Stimulated activated naive CD8-positive, alpha-beta T cell treated with anti-CD3 and anti-CD28 coated beads, Interleukin-15, amount 100 ng/mL, for 72 hours (primary cell): ENCODE measurements around the gene LCN6.
"Not testable (repeated sequence)": the region's sequence is repeated elsewhere in the genome, so short reads cannot be mapped to it uniquely, and the experiment has no call there.

Experiments used
- ATAC-seq: fragments of 150-1000 bp; cut with Tn5 transposase; 2 replicates; pipeline ENCODE4 v1.10.0; 2021; ENCODE audit warnings: mild to moderate bottlenecking, moderate library complexity
- DNase-seq, 2 donors: peaks; one replicate each; pipeline ENCODE4 v3.0.0; 2021 to 2022
- H3K27ac Mint-ChIP-seq, 2 donors: one replicate each; pipeline ENCODE4 v1.8.0; 2022; ENCODE audit warnings: mild to moderate bottlenecking in 2 of 2, mixed read lengths in 2 of 2, moderate library complexity in 2 of 2
- H3K27me3 Mint-ChIP-seq: one replicate; pipeline ENCODE4 v1.8.0; 2022; ENCODE audit warnings: mixed read lengths
- H3K4me1 Mint-ChIP-seq: one replicate; pipeline ENCODE4 v1.8.0; 2022; ENCODE audit warnings: mild to moderate bottlenecking, mixed read lengths
- H3K4me3 Mint-ChIP-seq, 2 donors: one replicate each; pipeline ENCODE4 v1.8.0; 2022; ENCODE audit warnings: mild to moderate bottlenecking in 2 of 2, mixed read lengths in 2 of 2, moderate library complexity in 1 of 2
- H3K9me3 Mint-ChIP-seq, 2 donors: one replicate each; pipeline ENCODE4 v1.8.0; 2022; ENCODE audit warnings: mixed read lengths in 2 of 2

LCN6 gene

DNA sequence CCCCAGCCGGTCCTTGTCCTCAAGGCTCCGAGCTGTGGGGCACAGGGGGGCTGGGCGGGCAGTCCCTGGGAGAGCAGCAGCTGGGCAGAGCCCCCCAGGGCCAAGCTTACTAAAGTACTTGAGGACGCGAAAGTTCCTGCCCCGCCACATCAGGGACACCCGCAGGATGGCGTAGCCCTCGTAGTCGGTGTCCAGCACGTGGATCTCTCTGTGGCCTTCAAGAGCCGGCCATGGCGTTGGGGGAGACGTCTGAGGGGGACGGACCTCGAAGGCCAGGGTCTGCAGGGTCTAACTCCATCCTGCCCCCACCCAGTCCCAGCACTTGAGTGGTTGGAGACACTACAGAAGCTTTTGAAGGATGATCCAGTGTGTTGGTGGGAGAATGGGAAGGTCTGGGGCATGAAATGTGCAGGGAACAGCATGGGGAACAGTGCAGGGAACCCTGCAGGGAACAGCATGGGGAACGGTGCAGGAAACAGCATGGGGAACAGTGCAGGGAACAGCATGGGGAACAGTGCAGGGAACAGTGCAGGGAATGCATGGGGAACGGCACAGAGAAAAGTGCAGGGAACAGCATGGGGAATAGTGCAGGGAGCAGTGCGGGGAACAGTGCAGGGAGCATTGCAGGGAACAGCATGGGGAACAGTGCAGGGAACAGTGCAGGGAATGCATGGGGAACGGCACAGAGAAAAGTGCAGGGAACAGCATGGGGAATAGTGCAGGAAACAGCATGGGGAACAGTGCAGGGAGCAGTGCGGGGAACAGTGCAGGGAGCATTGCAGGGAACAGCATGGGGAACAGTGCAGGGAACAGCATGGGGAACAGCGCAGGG is 7.2 kb upstream of the LCN6 start:
- peaks cover 40% of the 10 kb centered on the region for H3K27me3 Mint-ChIP-seq
- not testable (repeated sequence) for ATAC-seq, H3K4me3 Mint-ChIP-seq, DNase-seq, H3K27ac Mint-ChIP-seq, H3K4me1 Mint-ChIP-seq
- peaks cover 23 to 40% of the 10 kb centered on the region in 2 donors for H3K9me3 Mint-ChIP-seq

DNA sequence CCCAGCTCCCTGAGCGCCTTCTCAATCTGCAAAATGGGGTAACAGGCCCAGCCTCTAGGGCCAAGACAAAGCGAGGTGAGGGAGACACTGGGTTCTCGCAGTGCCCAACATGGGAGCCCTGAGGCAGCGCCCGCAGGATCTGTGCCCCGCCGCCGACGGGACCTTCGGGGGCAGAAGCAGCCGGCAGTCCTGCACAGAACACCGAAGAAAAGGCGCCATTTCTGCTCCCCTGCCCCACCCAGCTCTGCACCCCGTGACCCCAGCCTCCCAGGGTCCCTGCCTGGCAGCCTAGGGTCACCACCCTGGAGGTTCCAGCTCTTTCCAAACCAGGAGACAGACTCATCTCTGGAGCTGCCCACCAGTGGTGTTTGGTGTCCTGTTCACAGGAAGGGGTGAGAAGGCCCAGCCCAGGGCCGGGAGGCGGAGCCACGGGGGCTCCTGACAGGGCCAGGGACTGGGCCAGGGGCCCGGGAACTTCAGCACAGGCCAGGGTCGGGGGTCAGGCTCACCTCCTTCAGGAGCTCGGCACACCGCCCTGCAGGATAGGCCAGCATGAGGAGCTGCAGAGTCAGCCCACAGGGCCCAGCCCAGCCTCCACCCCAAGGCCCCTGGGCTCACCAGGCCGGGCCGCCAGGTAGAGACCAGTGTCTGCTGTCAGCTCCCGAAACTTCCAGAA is 6.4 kb upstream of the LCN6 start:
- Mint-ChIP-seq H3K9me3 (peaks cover 25 to 41% of the 10 kb centered on the region in 2 donors), H3K27ac (no peak overlapping the region), H3K4me3 (no peak overlapping the region), H3K27me3 (peaks cover 40% of the 10 kb centered on the region), H3K4me1 (peaks cover 12% of the 10 kb centered on the region)
- no peak for ATAC-seq
- no peak for DNase-seq

DNA sequence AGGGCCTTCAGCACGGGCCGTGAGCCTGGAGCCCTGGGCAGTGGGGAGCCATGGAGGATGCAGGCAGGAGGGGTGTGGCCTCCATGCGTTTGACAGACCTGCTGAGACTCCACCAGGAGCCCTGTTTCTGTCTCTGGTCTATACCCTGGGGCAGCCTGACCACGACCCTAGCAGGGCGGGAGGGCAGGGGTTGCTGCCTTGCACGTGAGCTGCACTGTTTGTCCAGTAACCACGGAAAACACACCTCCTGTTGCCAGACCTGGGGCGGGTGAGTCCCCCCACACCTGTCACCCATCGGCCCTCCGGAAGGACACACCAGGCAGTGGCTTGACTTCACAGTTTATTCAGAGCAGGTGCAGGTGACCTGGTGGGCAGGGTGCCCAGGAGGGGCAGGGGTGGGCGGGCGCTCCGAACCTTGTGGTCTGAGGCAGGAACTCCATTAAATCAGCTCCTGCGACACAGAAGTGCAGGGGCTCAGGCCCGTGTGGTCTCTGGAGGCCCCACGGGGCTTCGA is 5.8 kb upstream of the LCN6 start:
- no peak for DNase-seq
- H3K27me3 Mint-ChIP-seq: peaks cover 45% of the 10 kb centered on the region
- H3K4me1 Mint-ChIP-seq: peaks cover 18% of the 10 kb centered on the region
- H3K4me3 Mint-ChIP-seq: no peak overlapping the region
- H3K9me3 Mint-ChIP-seq: peaks cover 25 to 41% of the 10 kb centered on the region in 2 donors
- no peak overlapping the region for H3K27ac Mint-ChIP-seq
- ATAC-seq: no peak

DNA sequence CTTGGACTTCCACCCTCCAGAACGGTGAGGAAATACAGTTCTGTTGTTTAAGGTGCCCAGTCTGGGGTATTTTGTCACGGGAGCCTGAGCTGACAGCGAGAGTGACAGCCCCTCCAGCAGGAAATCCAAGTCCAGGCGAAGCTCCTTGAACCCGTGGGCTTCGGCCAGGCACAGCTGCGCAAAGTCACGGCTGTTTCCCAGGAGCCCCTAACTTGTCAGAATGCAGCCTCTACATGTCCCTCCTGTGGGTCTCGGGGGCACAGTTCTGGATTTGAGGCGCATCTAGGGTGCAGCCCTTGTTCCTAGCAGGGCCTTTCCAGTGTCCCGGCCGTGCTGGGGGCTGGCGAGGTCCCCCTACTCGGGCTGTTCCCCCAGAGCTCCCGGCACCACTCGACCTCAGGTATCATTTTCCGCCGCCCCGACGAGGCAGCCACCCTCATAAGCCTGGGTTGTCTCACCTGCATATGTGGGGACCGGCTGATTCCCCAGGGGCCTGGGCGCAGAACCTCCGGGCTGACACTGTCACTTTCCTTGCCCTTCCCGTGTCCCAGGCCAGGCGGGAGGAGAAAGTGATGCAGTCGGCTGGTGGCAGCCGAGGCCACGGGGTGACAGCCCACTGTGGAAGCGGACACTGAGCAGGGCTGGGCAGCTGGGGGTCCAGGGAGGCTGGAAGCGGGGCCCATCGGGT is 5.2 kb upstream of the LCN6 start:
- Mint-ChIP-seq H3K27me3 (peaks cover 51% of the 10 kb centered on the region), H3K4me3 (no peak overlapping the region), H3K9me3 (peaks cover 25 to 41% of the 10 kb centered on the region in 2 donors), H3K4me1 (peaks cover 19% of the 10 kb centered on the region), H3K27ac (no peak overlapping the region)
- no peak for ATAC-seq
- no peak for DNase-seq

DNA sequence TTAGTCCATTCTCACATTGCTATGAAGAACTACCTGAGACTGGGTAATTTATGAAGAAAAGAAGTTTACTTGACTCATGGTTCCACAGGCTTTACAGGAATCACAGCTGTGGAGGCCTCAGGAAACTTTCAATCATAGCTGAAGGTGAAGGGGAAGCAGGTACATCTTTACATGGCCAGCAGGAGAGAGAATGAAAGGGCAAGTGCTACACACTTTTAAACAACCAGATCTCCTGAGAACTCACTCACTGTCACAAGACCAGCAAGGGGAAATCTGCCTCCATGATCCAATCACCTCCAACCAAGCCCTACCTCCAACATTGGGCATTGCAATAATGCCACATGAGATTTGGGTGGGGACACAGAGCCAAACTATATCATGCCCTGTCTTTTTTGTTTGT is 3.5 kb upstream of the LCN6 start:
- peaks cover 19% of the 10 kb centered on the region for H3K4me1 Mint-ChIP-seq
- no peak overlapping the region for H3K27ac Mint-ChIP-seq
- peaks cover 68% of the 10 kb centered on the region for H3K27me3 Mint-ChIP-seq
- no peak overlapping the region for H3K4me3 Mint-ChIP-seq
- peaks cover 25 to 41% of the 10 kb centered on the region in 2 donors for H3K9me3 Mint-ChIP-seq
- ATAC-seq (no peak), DNase-seq (no peak)

DNA sequence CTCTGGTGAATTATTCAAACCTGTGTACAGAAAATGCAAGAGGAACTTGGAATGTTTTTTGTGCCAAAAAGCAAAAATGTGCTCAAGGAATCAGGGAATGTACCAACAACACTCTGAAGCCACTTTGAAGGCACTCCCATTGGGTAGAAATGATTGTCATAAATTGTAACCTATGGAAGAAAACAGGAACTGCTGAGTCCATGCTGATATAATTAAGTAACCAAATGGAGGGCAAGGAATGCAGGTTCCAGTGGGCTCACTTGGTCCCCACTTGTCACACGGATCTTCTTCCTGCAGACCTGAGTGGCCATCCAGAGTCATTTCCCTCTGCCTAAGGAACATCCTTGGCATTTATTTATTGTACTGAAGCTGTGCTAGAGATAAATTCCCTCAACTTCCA is 2.9 kb upstream of the LCN6 start:
- DNase-seq (no peak), ATAC-seq (no peak)
- peaks cover 19% of the 10 kb centered on the region for H3K4me1 Mint-ChIP-seq
- H3K27me3 Mint-ChIP-seq: peaks cover 64% of the 10 kb centered on the region
- H3K9me3 Mint-ChIP-seq: peaks cover 25 to 37% of the 10 kb centered on the region in 2 donors
- no peak overlapping the region for H3K4me3 Mint-ChIP-seq
- no peak overlapping the region for H3K27ac Mint-ChIP-seq

DNA sequence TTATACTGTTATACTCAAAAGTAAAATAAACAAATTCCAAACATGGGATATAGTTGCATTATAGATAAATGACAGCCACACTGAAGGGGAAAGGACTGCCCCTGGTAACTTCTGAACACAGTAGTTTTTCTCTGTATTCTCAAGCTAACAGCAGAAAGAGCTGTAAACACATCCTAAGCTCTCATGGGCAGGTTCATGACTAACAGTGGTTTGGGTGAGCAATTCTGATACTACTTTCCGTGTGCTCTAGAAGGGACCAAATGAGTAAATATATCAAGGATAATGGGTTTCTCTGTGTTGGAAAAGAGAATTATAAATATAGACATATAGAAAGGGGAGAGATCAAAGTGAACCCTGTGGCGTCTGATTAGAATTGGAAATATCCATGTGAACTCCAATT is 2.2 kb upstream of the LCN6 start:
- DNase-seq: no peak
- Mint-ChIP-seq H3K4me1 (peaks cover 19% of the 10 kb centered on the region), H3K4me3 (no peak overlapping the region), H3K27me3 (peaks cover 57% of the 10 kb centered on the region), H3K9me3 (peaks cover 23 to 30% of the 10 kb centered on the region in 2 donors), H3K27ac (no peak overlapping the region)
- ATAC-seq: peak; percentile 91

DNA sequence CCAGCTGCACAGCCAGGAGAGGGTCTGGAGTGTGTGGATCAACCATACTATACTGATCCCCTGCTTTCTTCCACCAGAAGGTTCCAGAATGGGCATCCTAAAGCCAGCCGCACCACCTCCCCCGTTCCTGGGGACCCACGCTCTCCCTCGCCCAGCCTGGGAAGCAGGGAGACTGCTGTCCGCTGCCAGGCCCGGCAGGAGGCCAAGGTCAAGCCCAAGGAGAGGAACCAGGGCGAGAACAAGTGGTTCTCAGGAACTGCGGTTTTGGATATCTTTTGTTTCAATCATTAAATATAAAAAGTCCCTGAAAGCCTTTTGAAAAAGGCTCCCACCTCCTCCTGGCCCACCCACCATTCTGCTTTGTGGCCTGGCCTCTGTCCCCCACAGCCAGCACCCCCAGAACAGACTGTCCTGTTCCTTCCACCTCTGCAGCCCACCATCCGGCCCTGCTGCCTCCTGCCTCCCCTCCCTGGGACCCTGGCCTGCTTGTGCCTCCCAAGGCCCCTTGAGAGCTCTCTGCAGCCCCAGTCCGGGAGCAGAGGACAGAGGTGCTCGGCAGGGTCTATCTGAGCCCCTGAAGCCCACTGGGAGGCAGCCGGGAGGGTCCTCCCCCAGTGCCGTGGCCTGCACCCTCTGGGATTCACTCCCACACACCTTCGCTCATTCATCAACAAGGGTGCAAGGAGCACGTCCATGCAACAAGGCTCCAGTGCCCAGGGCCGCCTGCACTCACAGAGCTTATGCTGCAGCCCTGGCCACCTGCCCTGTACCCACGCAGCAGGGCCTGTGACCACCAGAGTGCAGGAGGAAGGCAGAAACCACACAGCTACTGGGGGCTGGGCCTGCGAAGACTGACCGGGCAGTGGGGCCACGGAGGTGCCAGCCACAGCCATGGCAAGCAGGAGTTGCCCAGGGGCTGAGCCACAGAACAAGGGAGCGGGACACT is 614 bp upstream of the LCN6 start:
- Mint-ChIP-seq H3K4me1 (peaks cover 23% of the 10 kb centered on the region), H3K4me3 (no peak overlapping the region), H3K9me3 (peaks cover 20 to 26% of the 10 kb centered on the region in 2 donors), H3K27me3 (peaks cover 55% of the 10 kb centered on the region), H3K27ac (peak overlapping the region in 1 of 2 donors; percentile 34)
- ATAC-seq (no peak), DNase-seq (no peak)

DNA sequence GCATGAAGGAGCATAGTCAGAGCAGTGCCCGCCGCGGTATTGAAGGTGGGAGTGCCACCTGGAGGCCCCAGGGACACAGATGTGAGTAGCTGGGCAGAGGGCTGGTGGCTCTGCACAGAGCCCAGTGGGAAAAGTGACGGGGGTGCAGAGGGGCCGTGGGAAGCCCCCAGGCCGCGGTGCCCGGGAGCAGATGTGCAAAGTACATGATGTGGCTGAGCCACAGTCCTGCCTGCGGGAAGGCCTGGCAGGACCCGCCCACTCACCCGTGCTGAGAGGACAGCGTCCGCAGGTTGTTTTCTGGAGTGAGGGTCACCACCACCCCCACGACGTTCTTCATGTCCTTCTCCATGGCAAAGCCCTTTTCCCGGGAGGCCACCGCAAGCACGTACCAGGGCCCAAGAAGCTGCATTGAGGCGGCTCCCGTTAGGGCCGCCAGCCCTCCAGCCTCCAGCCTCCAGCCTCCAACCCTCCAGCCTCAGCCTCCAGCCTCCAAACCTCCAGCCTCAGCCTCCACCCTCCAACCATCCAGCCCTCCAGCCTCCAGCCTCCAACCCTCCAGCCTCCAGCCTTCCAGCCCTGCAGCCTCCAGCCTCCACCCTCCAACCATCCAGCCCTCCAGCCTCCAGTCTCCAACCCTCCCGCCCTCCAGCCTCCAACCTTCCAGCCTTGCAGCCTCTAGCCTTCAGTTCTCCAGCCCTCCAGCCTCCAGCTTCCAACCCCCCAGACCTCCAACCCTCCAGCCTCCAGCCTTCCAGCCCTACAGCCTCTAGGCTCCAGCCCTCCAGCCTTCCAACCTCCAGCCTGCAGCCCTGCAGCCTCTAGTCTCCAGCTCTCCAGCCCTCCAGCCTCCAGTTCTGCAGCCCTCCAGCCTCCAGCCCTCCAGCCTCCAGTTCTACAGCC is 914 bp downstream of the LCN6 start:
- Mint-ChIP-seq H3K27me3 (peaks cover 67% of the 10 kb centered on the region), H3K27ac (no peak overlapping the region), H3K4me1 (peaks cover 27% of the 10 kb centered on the region), H3K4me3 (no peak overlapping the region), H3K9me3 (peaks cover 15 to 20% of the 10 kb centered on the region in 2 donors)
- ATAC-seq (no peak), DNase-seq (no peak)

DNA sequence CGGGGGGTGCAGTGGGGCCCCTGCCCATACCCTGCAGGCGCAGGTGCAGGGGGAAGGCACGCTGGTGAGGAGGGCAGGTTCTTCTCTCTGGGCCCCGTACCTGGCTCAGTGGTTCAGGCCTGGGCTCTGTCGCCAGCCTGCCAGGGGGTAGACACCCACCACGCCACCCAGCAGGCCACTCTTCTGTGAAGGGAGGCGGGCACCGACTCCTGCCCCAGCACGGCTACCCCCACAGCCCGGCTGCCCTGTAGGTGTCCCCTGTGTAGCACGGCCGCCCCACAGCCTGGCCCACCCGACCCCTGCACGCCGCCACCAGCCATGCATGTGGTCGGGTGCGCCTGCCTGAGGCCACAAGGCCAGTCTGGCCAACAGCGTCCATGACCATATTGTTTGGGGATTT is 1.7 kb downstream of the LCN6 start:
- Mint-ChIP-seq H3K27me3 (peaks cover 59% of the 10 kb centered on the region), H3K4me1 (peaks cover 35% of the 10 kb centered on the region), H3K4me3 (no peak overlapping the region), H3K27ac (no peak overlapping the region), H3K9me3 (peaks cover 7 to 12% of the 10 kb centered on the region in 2 donors)
- ATAC-seq (no peak), DNase-seq (no peak)

DNA sequence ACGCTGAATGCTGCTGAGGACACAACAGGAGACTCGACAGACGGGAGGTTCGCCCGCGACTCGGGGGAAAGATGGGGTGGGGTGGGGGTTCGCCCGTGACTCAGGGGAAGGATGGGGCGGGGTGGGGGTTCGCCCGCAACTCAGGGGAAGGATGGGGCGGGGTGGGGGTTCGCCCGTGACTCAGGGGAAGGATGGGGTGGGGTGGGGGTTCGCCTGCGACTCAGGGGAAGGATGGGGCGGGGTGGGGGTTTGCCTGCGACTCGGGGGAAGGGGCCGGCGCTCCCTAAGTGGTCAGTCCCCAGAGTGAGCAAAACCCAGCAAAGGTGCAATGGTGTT is 2.2 kb downstream of the LCN6 start:
- H3K4me3 Mint-ChIP-seq: no peak overlapping the region
- peaks cover 5 to 7% of the 10 kb centered on the region in 2 donors for H3K9me3 Mint-ChIP-seq
- peaks cover 40% of the 10 kb centered on the region for H3K4me1 Mint-ChIP-seq
- H3K27me3 Mint-ChIP-seq: peaks cover 59% of the 10 kb centered on the region
- ATAC-seq: no peak
- H3K27ac Mint-ChIP-seq: no peak overlapping the region
- DNase-seq: no peak

DNA sequence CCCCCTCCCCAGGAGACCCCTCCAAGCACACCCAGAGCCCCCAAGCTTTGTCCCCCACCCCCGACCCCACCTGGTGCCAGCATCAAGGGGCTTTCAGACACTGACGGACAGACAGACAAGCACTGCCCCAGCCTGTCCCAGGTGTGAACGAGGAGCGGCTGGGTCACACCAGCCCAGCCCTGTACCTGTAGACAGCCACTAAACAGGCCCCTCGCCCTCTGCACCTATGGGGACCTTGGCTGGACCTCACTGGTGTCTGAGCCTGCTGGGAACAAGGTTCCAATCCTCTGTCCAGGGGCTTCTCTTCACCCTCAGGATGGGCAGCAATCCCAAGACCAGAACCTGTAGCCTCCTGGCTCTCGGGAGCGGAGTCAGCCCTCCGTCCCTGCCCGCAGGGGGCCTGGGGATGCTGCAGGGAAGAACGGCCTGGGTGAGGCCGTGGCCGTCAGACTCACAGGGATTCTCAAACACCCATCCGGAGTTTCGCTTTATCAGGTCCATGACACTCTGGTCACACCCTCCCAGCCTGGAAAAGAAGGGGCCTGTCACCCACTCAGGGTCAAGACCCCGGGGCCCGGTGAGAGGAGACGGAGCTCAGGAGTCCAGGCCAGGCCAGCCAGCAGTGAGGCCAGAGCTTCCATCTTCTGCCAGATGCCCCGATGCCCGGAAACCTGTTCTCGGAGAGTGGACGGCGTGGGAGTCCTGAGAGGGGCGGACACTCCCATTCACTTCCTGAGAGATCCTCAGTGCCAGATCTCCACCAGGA is 2.8 kb downstream of the LCN6 start:
- peaks cover 41% of the 10 kb centered on the region for H3K4me1 Mint-ChIP-seq
- peaks cover 53% of the 10 kb centered on the region for H3K27me3 Mint-ChIP-seq
- ATAC-seq (no peak), DNase-seq (no peak)
- H3K4me3 Mint-ChIP-seq: no peak overlapping the region
- no peak overlapping the region for H3K27ac Mint-ChIP-seq
- H3K9me3 Mint-ChIP-seq: peaks cover 1 to 2% of the 10 kb centered on the region in 2 donors

DNA sequence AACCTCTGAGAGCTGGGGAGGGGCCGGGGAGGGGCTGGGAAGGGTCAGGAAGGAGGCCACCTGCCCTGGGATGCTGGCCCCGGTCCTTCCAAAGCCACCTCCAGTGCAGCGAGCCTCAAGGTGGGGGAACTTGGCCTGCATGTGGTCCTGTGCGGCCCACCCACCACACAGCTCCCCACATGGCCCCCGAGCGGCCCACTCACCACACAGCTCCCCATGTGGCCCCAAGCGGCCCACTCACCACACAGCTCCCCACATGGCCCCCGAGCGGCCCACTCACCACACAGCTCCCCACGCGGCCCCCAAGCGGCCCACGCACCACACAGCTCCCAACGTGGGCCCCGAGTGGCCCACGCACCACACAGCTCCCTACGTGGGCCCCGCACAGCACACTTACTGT is 3.6 kb downstream of the LCN6 start:
- H3K4me1 Mint-ChIP-seq: peaks cover 38% of the 10 kb centered on the region
- H3K27me3 Mint-ChIP-seq: peaks cover 45% of the 10 kb centered on the region
- H3K9me3 Mint-ChIP-seq: no peaks in the 10 kb centered on the region
- DNase-seq: no peak
- H3K4me3 Mint-ChIP-seq: no peak overlapping the region
- ATAC-seq: no peak
- no peak overlapping the region for H3K27ac Mint-ChIP-seq
